Measurements from ENCODE around the gene ENOX1.

The ENOX1 gene

DNA sequence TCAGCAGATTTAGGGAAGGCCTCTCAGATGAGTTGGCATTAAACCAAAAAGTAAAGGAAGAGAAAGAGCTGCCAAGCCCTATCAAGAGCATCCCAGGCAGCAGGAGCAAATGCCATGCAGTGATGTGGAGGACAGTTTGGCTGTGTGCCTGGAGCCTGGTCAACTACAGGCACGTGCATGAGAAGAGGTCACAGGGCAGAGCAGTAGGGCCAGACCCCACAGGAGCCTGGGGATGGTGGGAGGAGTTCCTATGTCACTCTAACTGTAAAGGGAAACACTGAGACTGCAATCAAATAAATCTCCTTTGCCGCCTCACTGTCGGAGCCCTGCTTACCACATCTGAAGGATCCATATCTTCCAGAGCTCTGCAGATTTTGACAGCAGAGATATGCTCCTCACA lies 240.5 kb downstream of the ENOX1 start:
- no peaks in the 10 kb centered on the region for H3K36me3 ChIP-seq (ENCODE audit: control insufficient read depth in 5 of 5, insufficient read depth in 5 of 5, low read length in 5 of 5)
- no peaks in the 10 kb centered on the region for H3K27me3 ChIP-seq (ENCODE audit: control insufficient read depth in 5 of 5, insufficient read depth in 4 of 5, low read length in 5 of 5)
- H3K27ac ChIP-seq (ENCODE audit: low read depth, low read length) = no peak overlapping the region
- no peak overlapping the region for H3K4me3 ChIP-seq (ENCODE audit: low read depth in 1 of 5, low read length in 5 of 5)
- no peak overlapping the region for H3K9ac ChIP-seq (ENCODE audit: low read length in 5 of 5)
- no peaks in the 10 kb centered on the region for H3K9me3 ChIP-seq (ENCODE audit: control insufficient read depth in 5 of 5, low read length in 5 of 5)
- peaks cover 0 to 27% (median 20%) of the 10 kb centered on the region in 5 donors for H3K4me1 ChIP-seq (ENCODE audit: control insufficient read depth in 5 of 5, insufficient read depth in 5 of 5, low read length in 5 of 5)

- peaks cover 0 to 29% (median 20%) of the 10 kb centered on the region in 5 donors for H3K4me1 ChIP-seq (ENCODE audit: control insufficient read depth in 5 of 5, insufficient read depth in 5 of 5, low read length in 5 of 5)
These were observed 241.4 kb downstream of the ENOX1 start for GRCh38 chr13:43545317-43545874.

GRCh38 chr13:43544631-43545030 lies 242.1 kb downstream of the ENOX1 start:
- no peak overlapping the region for H3K27ac ChIP-seq (ENCODE audit: low read depth, low read length)
- H3K27me3 ChIP-seq (ENCODE audit: control insufficient read depth in 5 of 5, insufficient read depth in 4 of 5, low read length in 5 of 5) = no peaks in the 10 kb centered on the region
- peaks cover 0 to 29% (median 20%) of the 10 kb centered on the region in 5 donors for H3K4me1 ChIP-seq (ENCODE audit: control insufficient read depth in 5 of 5, insufficient read depth in 5 of 5, low read length in 5 of 5)
- H3K9ac ChIP-seq (ENCODE audit: low read length in 5 of 5) = no peak overlapping the region
- no peak overlapping the region for H3K4me3 ChIP-seq (ENCODE audit: low read depth in 1 of 5, low read length in 5 of 5)
- H3K36me3 ChIP-seq (ENCODE audit: control insufficient read depth in 5 of 5, insufficient read depth in 5 of 5, low read length in 5 of 5) = no peaks in the 10 kb centered on the region
- no peaks in the 10 kb centered on the region for H3K9me3 ChIP-seq (ENCODE audit: control insufficient read depth in 5 of 5, low read length in 5 of 5)

More at GRCh38 chr13:43545317-43545874, 241.4 kb downstream of the ENOX1 start:
- Histone ChIP-seq H3K27ac (ENCODE audit: low read depth, low read length) (no peak overlapping the region), H3K4me3 (ENCODE audit: low read depth in 1 of 5, low read length in 5 of 5) (no peak overlapping the region), H3K9me3 (ENCODE audit: control insufficient read depth in 5 of 5, low read length in 5 of 5) (no peaks in the 10 kb centered on the region), H3K36me3 (ENCODE audit: control insufficient read depth in 5 of 5, insufficient read depth in 5 of 5, low read length in 5 of 5) (no peaks in the 10 kb centered on the region), H3K27me3 (ENCODE audit: control insufficient read depth in 5 of 5, insufficient read depth in 4 of 5, low read length in 5 of 5) (no peaks in the 10 kb centered on the region), H3K9ac (ENCODE audit: low read length in 5 of 5) (no peak overlapping the region)

DNA sequence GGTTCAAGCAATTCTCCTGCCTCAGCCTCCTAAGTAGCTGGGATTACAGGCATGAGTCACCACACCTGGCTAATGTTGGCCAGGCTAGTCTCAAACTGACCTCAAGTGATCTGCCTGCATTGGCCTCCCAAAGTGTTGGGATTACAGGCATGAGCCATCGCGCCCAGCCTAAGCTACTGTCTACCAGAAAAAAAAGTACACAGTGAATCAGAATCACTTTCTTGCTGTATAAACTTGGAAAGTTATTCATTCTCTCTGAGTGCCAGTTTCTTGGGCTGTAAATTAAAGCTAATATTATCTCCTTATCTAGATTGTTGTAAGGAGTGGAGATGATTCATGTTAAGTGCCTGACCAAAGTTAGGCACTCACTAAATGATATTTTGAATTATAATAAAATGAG lies 242.8 kb downstream of the ENOX1 start:
- Histone ChIP-seq H3K4me1 (ENCODE audit: control insufficient read depth in 5 of 5, insufficient read depth in 5 of 5, low read length in 5 of 5) (peaks cover 0 to 29% (median 20%) of the 10 kb centered on the region in 5 donors), H3K4me3 (ENCODE audit: low read depth in 1 of 5, low read length in 5 of 5) (no peak overlapping the region), H3K27me3 (ENCODE audit: control insufficient read depth in 5 of 5, insufficient read depth in 4 of 5, low read length in 5 of 5) (no peaks in the 10 kb centered on the region), H3K9ac (ENCODE audit: low read length in 5 of 5) (no peak overlapping the region), H3K27ac (ENCODE audit: low read depth, low read length) (no peak overlapping the region), H3K9me3 (ENCODE audit: control insufficient read depth in 5 of 5, low read length in 5 of 5) (peaks cover 0 to 1% (median under 1%) of the 10 kb centered on the region in 5 donors), H3K36me3 (ENCODE audit: control insufficient read depth in 5 of 5, insufficient read depth in 5 of 5, low read length in 5 of 5) (no peaks in the 10 kb centered on the region)

DNA sequence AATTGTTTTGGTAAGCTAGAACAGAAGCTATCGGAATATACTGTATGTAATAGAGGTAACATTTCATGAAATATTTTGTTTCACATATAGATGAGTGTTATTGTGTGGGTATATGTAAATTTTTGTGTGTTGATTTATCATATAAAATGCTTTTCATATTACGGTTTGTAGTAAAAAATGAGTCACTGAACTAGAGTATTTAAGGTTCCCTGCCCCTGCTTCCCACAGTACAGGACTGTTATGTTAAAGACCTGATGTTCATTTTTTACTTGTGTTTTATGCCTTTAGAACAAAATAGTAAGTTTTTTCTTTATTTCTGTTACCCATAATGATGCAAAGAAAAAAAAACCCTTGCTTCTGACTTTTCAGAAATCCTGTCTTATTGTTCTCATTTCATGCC lies 243.4 kb downstream of the ENOX1 start:
- no peaks in the 10 kb centered on the region for H3K36me3 ChIP-seq (ENCODE audit: control insufficient read depth in 5 of 5, insufficient read depth in 5 of 5, low read length in 5 of 5)
- peaks cover 0 to 29% (median 20%) of the 10 kb centered on the region in 5 donors for H3K4me1 ChIP-seq (ENCODE audit: control insufficient read depth in 5 of 5, insufficient read depth in 5 of 5, low read length in 5 of 5)
- H3K27ac ChIP-seq (ENCODE audit: low read depth, low read length) = no peak overlapping the region

GRCh38 chr13:43537124-43537523 lies 249.6 kb downstream of the ENOX1 start:
- Histone ChIP-seq H3K9me3 (ENCODE audit: control insufficient read depth in 5 of 5, low read length in 5 of 5) (peaks cover 0 to 4% (median 3%) of the 10 kb centered on the region in 5 donors), H3K4me3 (ENCODE audit: low read depth in 1 of 5, low read length in 5 of 5) (no peak overlapping the region), H3K4me1 (ENCODE audit: control insufficient read depth in 5 of 5, insufficient read depth in 5 of 5, low read length in 5 of 5) (peaks cover 0 to 22% (median 6%) of the 10 kb centered on the region in 5 donors), H3K36me3 (ENCODE audit: control insufficient read depth in 5 of 5, insufficient read depth in 5 of 5, low read length in 5 of 5) (no peaks in the 10 kb centered on the region), H3K27ac (ENCODE audit: low read depth, low read length) (no peak overlapping the region), H3K27me3 (ENCODE audit: control insufficient read depth in 5 of 5, insufficient read depth in 4 of 5, low read length in 5 of 5) (no peaks in the 10 kb centered on the region), H3K9ac (ENCODE audit: low read length in 5 of 5) (no peak overlapping the region)

More for the DNA sequence above, 243.4 kb downstream of the ENOX1 start:
- Histone ChIP-seq H3K27me3 (ENCODE audit: control insufficient read depth in 5 of 5, insufficient read depth in 4 of 5, low read length in 5 of 5) (no peaks in the 10 kb centered on the region), H3K4me3 (ENCODE audit: low read depth in 1 of 5, low read length in 5 of 5) (no peak overlapping the region), H3K9me3 (ENCODE audit: control insufficient read depth in 5 of 5, low read length in 5 of 5) (peaks cover 0 to 4% (median 3%) of the 10 kb centered on the region in 5 donors), H3K9ac (ENCODE audit: low read length in 5 of 5) (no peak overlapping the region)

- Histone ChIP-seq H3K9ac (ENCODE audit: low read length in 5 of 5) (no peak overlapping the region), H3K27ac (ENCODE audit: low read depth, low read length) (no peak overlapping the region), H3K36me3 (ENCODE audit: control insufficient read depth in 5 of 5, insufficient read depth in 5 of 5, low read length in 5 of 5) (no peaks in the 10 kb centered on the region), H3K4me3 (ENCODE audit: low read depth in 1 of 5, low read length in 5 of 5) (no peak overlapping the region), H3K27me3 (ENCODE audit: control insufficient read depth in 5 of 5, insufficient read depth in 4 of 5, low read length in 5 of 5) (no peaks in the 10 kb centered on the region), H3K9me3 (ENCODE audit: control insufficient read depth in 5 of 5, low read length in 5 of 5) (no peaks in the 10 kb centered on the region), H3K4me1 (ENCODE audit: control insufficient read depth in 5 of 5, insufficient read depth in 5 of 5, low read length in 5 of 5) (no peaks in the 10 kb centered on the region)
These were observed 257.0 kb downstream of the ENOX1 start for GRCh38 chr13:43529796-43530195.

DNA sequence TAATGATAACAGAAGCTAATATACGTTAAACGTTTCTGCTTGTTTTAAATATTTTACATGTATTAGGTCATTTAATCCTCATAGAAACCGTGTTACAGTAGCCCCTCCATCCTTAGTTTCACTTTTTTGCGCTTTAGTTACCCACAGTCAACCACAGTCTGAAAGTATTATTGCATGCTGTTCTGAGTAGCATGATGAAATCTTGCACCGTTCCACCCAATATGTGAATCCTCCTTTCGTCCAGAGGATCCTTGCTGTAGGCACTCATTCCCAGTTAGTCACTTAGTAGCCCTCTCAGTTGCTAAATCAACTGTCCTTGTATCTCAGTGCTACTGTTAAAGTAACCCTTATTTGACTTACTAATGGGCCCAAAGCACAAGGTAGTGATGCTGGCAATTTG lies 257.8 kb downstream of the ENOX1 start:
- Histone ChIP-seq H3K27me3 (ENCODE audit: control insufficient read depth in 5 of 5, insufficient read depth in 4 of 5, low read length in 5 of 5) (no peaks in the 10 kb centered on the region), H3K36me3 (ENCODE audit: control insufficient read depth in 5 of 5, insufficient read depth in 5 of 5, low read length in 5 of 5) (no peaks in the 10 kb centered on the region), H3K9ac (ENCODE audit: low read length in 5 of 5) (no peak overlapping the region), H3K27ac (ENCODE audit: low read depth, low read length) (no peak overlapping the region), H3K9me3 (ENCODE audit: control insufficient read depth in 5 of 5, low read length in 5 of 5) (no peaks in the 10 kb centered on the region), H3K4me3 (ENCODE audit: low read depth in 1 of 5, low read length in 5 of 5) (no peak overlapping the region), H3K4me1 (ENCODE audit: control insufficient read depth in 5 of 5, insufficient read depth in 5 of 5, low read length in 5 of 5) (no peaks in the 10 kb centered on the region)

- H3K9me3 ChIP-seq (ENCODE audit: control insufficient read depth in 5 of 5, low read length in 5 of 5) = no peaks in the 10 kb centered on the region
- no peaks in the 10 kb centered on the region for H3K36me3 ChIP-seq (ENCODE audit: control insufficient read depth in 5 of 5, insufficient read depth in 5 of 5, low read length in 5 of 5)
- no peak overlapping the region for H3K9ac ChIP-seq (ENCODE audit: low read length in 5 of 5)
- H3K27ac ChIP-seq (ENCODE audit: low read depth, low read length) = no peak overlapping the region
- no peak overlapping the region for H3K4me3 ChIP-seq (ENCODE audit: low read depth in 1 of 5, low read length in 5 of 5)
- no peaks in the 10 kb centered on the region for H3K27me3 ChIP-seq (ENCODE audit: control insufficient read depth in 5 of 5, insufficient read depth in 4 of 5, low read length in 5 of 5)
- H3K4me1 ChIP-seq (ENCODE audit: control insufficient read depth in 5 of 5, insufficient read depth in 5 of 5, low read length in 5 of 5) = peaks cover 0 to 4% (median 0%) of the 10 kb centered on the region in 5 donors
These were observed 264.0 kb downstream of the ENOX1 start for GRCh38 chr13:43522788-43523187.

DNA sequence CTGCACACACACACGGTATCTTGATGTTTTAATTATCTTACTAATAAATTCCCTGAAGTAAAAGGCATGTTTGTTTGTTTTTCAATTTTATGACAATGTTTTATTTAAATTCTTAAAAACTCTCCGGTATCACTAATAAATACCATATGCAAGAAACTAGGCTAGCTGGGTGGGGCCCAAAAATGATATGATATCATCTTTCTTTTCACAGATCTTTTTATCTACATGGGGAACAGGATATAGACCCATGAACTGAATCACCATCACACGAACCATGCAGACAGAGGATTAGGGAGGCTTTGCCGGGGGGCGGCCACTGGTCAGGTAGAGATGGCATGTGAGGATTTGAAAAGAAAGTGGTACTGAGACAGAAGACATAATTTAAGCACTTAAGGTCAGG lies 266.4 kb downstream of the ENOX1 start:
- Histone ChIP-seq H3K4me1 (ENCODE audit: control insufficient read depth in 5 of 5, insufficient read depth in 5 of 5, low read length in 5 of 5) (peaks cover 0 to 18% (median 3%) of the 10 kb centered on the region in 5 donors), H3K36me3 (ENCODE audit: control insufficient read depth in 5 of 5, insufficient read depth in 5 of 5, low read length in 5 of 5) (no peaks in the 10 kb centered on the region), H3K9me3 (ENCODE audit: control insufficient read depth in 5 of 5, low read length in 5 of 5) (no peaks in the 10 kb centered on the region), H3K9ac (ENCODE audit: low read length in 5 of 5) (no peak overlapping the region), H3K27ac (ENCODE audit: low read depth, low read length) (no peak overlapping the region), H3K27me3 (ENCODE audit: control insufficient read depth in 5 of 5, insufficient read depth in 4 of 5, low read length in 5 of 5) (no peaks in the 10 kb centered on the region), H3K4me3 (ENCODE audit: low read depth in 1 of 5, low read length in 5 of 5) (no peak overlapping the region)
